NCI-H2081 treated with DMSO at 0.1 percent for 48 hours (cell line): ENCODE measurements around the gene NCK1.
"Not testable (repeated sequence)": the region's sequence is repeated elsewhere in the genome, so short reads cannot be mapped to it uniquely, and the experiment has no call there.

ENCODE experiments used
- DNase-seq: peaks from one replicate; lab custom pipeline; 2025; lab: John Stamatoyannopoulos, UW

NCK1 gene

DNA sequence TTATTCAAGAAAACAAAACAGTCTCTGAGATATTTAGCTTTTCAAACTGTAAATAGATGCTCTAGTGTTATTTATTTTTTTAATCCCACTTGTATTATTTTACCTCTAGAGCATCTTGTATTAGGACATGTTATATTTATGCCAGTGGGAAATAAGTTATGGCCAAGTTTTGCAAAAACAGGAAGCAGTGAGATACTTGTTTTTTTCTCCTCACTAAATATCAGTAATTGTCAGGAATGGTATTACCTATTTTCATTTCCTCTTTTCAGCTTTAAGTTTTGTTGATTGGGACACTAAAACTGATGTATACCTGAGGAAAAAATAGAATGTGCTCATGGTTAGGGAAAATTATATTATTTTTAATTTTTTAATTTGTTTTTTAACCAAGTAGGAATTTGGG, 87.1 kb downstream of the NCK1 start:
- DNase-seq, result no peak

DNA sequence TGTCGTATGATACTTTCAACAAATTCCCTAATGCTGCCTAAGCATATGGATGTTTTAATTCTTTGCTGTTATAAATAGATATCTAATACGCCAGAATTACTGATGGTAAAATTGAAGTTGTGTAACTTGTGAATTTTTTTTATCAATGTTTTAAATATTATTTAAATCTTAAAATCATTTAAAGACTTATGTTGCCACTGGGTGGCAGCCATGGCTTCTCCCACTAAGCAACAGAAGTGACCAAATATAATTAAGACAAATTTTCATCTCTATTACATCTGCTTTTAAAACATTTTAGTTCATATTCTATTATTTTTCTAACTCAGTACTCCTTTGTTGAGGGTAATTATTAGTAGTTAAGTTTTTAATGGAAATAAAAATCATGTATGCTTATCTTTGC, 87.7 kb downstream of the NCK1 start:
- DNase-seq, result no peak

GRCh38 chr3:136950623-136951022, 88.6 kb downstream of the NCK1 start:
- no peak for DNase-seq

DNA sequence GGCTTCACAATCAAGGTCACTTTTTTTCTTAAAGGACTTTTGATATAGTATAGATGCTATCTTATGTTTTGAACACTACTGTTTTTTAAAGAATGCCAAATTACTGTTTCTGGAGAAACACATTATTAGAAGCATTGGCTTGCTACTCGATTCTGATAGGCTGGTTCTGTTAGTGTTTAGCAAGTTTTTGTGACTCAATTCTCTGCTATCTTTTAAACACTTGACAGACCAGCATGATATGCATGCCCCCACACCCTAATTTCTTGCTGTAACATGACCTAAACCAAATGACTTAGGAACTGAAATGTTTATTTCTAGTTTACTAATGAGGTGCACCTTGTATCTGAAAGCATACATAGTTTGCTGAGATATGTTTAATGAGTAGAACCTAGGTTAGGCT, 90.3 kb downstream of the NCK1 start:
- no peak for DNase-seq

- DNase-seq, result no peak
Measured at GRCh38 chr3:136954251-136954650, 92.2 kb downstream of the NCK1 start.

- no peak for DNase-seq
Measured at GRCh38 chr3:136954980-136955780, 93.2 kb downstream of the NCK1 start.

- no peak for DNase-seq
Measured at GRCh38 chr3:136955813-136956212, 93.8 kb downstream of the NCK1 start.

- DNase-seq, result no peak
Measured at GRCh38 chr3:136956971-136957370, 95.0 kb downstream of the NCK1 start.

DNA sequence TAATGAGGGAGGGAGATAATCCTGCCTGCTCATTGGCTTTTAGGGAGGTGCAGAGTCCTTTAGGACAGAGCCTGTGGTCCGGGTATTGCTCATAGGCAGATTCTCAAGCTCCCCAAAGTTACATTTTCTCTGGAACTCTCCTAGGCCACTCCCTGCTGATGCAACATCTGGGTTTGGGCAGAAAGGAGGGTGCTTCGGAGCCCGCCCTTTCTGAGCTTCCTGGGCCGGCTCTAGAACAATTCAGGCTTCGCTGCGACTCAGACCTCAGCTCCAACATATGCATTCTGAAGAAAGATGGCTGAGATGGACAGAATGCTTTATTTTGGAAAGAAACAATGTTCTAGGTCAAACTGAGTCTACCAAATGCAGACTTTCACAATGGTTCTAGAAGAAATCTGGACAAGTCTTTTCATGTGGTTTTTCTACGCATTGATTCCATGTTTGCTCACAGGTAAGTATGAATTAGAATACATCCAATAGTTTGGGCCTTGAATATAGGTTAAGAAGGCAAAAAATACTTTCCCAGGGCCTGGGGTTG, 95.8 kb downstream of the NCK1 start, which contains the start of gene IL20RB:
Gene IL20RB (plus strand): TSS at position 233 of the 538 bp plus-strand sequence. CDS start 131 bp downstream, at position 364.
- no peak for DNase-seq

GRCh38 chr3:136958939-136959338, 96.9 kb downstream of the NCK1 start:
- DNase-seq, result no peak

- DNase-seq, result no peak
Measured at GRCh38 chr3:136959599-136959998, 97.6 kb downstream of the NCK1 start.

- DNase-seq, result no peak
Measured at GRCh38 chr3:136960838-136961836, 99.1 kb downstream of the NCK1 start.

- DNase-seq, result no peak
Measured at GRCh38 chr3:136962927-136963326, 100.9 kb downstream of the NCK1 start.

- not testable (repeated sequence) for DNase-seq
Measured at GRCh38 chr3:136969539-136969938, 107.5 kb downstream of the NCK1 start.

- DNase-seq, result no peak
Measured at GRCh38 chr3:136973352-136973751, 111.3 kb downstream of the NCK1 start.

DNA sequence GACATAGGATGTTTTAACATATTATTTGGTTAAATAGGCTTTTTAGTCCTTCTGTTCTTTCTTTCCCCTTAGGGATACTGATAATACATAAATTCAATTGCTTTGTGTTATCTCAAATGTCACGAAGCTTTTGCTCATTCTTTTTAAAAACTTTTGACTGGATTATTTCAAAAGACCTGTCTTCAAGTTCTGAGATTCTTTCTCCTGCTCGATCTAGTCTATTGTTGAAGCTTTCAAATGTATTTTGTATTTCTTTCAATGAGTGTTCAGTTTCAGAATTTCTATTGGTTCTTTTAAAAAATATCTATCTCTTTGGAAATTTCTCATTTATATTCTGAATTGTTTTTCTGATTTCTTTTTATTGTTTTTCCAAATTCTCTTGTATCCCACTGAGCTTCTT, 112.7 kb downstream of the NCK1 start:
- no peak for DNase-seq

GRCh38 chr3:136979204-136979603, 117.2 kb downstream of the NCK1 start:
- DNase-seq, result no peak

- DNase-seq, result no peak
Measured at GRCh38 chr3:136979684-136980083, 117.7 kb downstream of the NCK1 start.

DNA sequence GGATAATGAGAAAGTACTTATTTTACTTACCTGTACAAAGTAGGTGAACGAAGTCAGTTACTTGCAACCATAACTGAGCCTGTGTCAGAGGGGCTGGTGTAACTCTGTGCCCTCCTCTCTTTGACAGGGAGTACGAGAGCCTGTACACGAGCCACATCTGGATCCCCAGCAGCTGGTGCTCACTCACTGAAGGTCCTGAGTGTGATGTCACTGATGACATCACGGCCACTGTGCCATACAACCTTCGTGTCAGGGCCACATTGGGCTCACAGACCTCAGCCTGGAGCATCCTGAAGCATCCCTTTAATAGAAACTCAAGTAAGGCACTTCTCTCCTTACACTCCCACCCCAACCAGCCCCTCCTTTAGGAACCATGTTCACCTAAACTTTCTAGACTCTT, 120.0 kb downstream of the NCK1 start:
- DNase-seq, result no peak

GRCh38 chr3:136982520-136983138, 120.6 kb downstream of the NCK1 start:
- no peak for DNase-seq

DNA sequence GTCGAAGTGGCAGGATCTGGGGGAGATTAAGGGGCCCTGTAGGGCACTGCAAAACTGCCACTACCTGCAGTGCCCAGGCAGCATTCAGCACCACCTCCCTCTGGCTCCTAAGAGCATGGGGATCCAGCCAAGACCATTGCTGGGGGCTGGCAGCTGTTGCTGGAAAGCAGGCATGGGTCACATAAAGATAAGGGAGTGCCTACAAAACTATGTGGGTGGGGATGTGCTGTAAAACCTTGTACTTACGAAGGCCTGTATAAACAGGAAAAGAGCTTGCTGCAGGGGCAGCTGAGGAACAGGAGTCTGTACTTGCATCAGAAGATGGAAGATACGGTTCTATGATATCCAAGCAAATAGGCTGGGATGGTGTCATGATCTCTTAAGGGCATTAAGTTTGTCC, 122.8 kb downstream of the NCK1 start:
- no peak for DNase-seq

- DNase-seq, result not testable (repeated sequence)
Measured at GRCh38 chr3:136987398-136987980, 125.5 kb downstream of the NCK1 start.
